Activated B cell treated with CpG ODN at 0.5 μM for 24 hours (primary cell): Measurements from ENCODE around the gene FER1L5. TPM values are rescaled to one million over a fixed set of nuclear protein-coding genes. Genes with fewer than 3 reads are reported as not detected.

Source experiments
- ATAC-seq: fragments of 200-7000 bp; cut with Tn5 transposase; one replicate; pipeline ENCODE4 v1.10.0; 2021; ENCODE audit warnings: low read depth, mild to moderate bottlenecking, moderate library complexity
- CTCF ChIA-PET: fragments of 350-600 bp; sonication (Branson Sonifier 250); formaldehyde crosslinking; loops from one replicate; lab custom pipeline; 2021; ENCODE audit warnings: antibody characterized with exemption; lab: Charles Lee
- POLR2A ChIA-PET: fragments of 350-600 bp; sonication (Branson Sonifier 250); formaldehyde crosslinking; loops from one replicate; lab custom pipeline; 2021; ENCODE audit warnings: antibody characterized with exemption; lab: Charles Lee
- DNase-seq: peaks from one replicate; pipeline ENCODE4 v3.0.0; 2022
- H3K27ac Mint-ChIP-seq: one replicate; pipeline ENCODE4 v1.8.0; 2020; ENCODE audit warnings: mixed read lengths
- H3K27me3 Mint-ChIP-seq: one replicate; pipeline ENCODE4 v1.8.0; 2021; ENCODE audit warnings: mixed read lengths
- H3K36me3 Mint-ChIP-seq: one replicate; pipeline ENCODE4 v1.8.0; 2021; ENCODE audit warnings: low read depth, mixed read lengths
- H3K4me1 Mint-ChIP-seq: one replicate; pipeline ENCODE4 v1.8.0; 2021; ENCODE audit warnings: mixed read lengths
- H3K4me3 Mint-ChIP-seq: one replicate; pipeline ENCODE4 v1.8.0; 2020; ENCODE audit warnings: mild to moderate bottlenecking, mixed read lengths
- H3K9me3 Mint-ChIP-seq: one replicate; pipeline ENCODE4 v1.8.0; 2020; ENCODE audit warnings: mixed read lengths
- CTCF ChIP-seq: fragments of 200-600 bp; IDR thresholded peaks from one replicate; pipeline ENCODE4 v1.8.0; 2022; ENCODE audit warnings: antibody characterized with exemption, mild to moderate bottlenecking
- intact Hi-C: fragments of 100-400 bp; cut with micrococcal nuclease; formaldehyde crosslinking; loops from one replicate; pipeline ENCODE4 v1.15.1; 2024
- total RNA-seq: library from RNA; stranded (reverse); gene quantifications from 2 replicates; pipeline ENCODE4 v1.2.3, GENCODE V29; 2022

Gene FER1L5
- total RNA-seq, 1 donor from 2014 or later: not detected

GRCh38 chr2:96729748-96730147, 87.2 kb downstream of the FER1L5 start:
- Mint-ChIP-seq H3K9me3 (no peaks in the 10 kb centered on the region), H3K4me3 (no peak overlapping the region), H3K36me3 (peaks cover 61% of the 10 kb centered on the region), H3K4me1 (no peaks in the 10 kb centered on the region), H3K27ac (no peak overlapping the region), H3K27me3 (no peaks in the 10 kb centered on the region)
- intact Hi-C loops: no loop called here
- DNase-seq (no peak), ATAC-seq (no peak)
- ChIA-PET CTCF (no interaction called here), POLR2A (interaction anchor here (0.8 kb wide), 1 partner anchor 33 kb away, joined by 3 read pairs; no protein-coding TSS in a partner anchor)
- TF ChIP-seq CTCF: no peak

GRCh38 chr2:96730212-96730611, 87.6 kb downstream of the FER1L5 start:
- ATAC-seq (no peak), DNase-seq (no peak)
- ChIA-PET POLR2A (no interaction called here), CTCF (no interaction called here)
- H3K9me3 Mint-ChIP-seq: no peaks in the 10 kb centered on the region
- peaks cover 62% of the 10 kb centered on the region for H3K36me3 Mint-ChIP-seq
- no peaks in the 10 kb centered on the region for H3K4me1 Mint-ChIP-seq
- no peak overlapping the region for H3K27ac Mint-ChIP-seq
- no peaks in the 10 kb centered on the region for H3K27me3 Mint-ChIP-seq
- no peak overlapping the region for H3K4me3 Mint-ChIP-seq
- TF ChIP-seq CTCF: no peak
- intact Hi-C loops: no loop called here

- intact Hi-C loops: no loop called here
- Mint-ChIP-seq H3K27ac (no peak overlapping the region), H3K27me3 (no peaks in the 10 kb centered on the region), H3K4me3 (no peak overlapping the region), H3K4me1 (peaks cover 11% of the 10 kb centered on the region), H3K9me3 (no peaks in the 10 kb centered on the region), H3K36me3 (peaks cover 53% of the 10 kb centered on the region)
- no peak for ATAC-seq
- no peak for TF ChIP-seq CTCF
- no peak for DNase-seq
- POLR2A ChIA-PET: no interaction called here
- CTCF ChIA-PET: no interaction called here
These were observed 91.4 kb downstream of the FER1L5 start for GRCh38 chr2:96733931-96734330.

GRCh38 chr2:96734880-96735583, 92.5 kb downstream of the FER1L5 start:
- POLR2A ChIA-PET: no interaction called here

More at GRCh38 chr2:96734880-96735583, 92.5 kb downstream of the FER1L5 start:
- no peak for TF ChIP-seq CTCF
- no peak for DNase-seq
- intact Hi-C loops: no loop called here
- Mint-ChIP-seq H3K36me3 (peaks cover 55% of the 10 kb centered on the region), H3K9me3 (no peaks in the 10 kb centered on the region), H3K27ac (no peak overlapping the region), H3K4me1 (peaks cover 22% of the 10 kb centered on the region), H3K27me3 (no peaks in the 10 kb centered on the region), H3K4me3 (no peak overlapping the region)
- CTCF ChIA-PET: interaction anchor here (1.0 to 1.6 kb wide), 2 partner anchors 28 to 50 kb away, joined by 3 to 4 read pairs; no protein-coding TSS in a partner anchor
- ATAC-seq: no peak
